GM12878 (cell line): ENCODE measurements around the gene CFAP58.

ENCODE experiments used
- CHD2 ChIP-seq: IDR thresholded peaks from 2 replicates; pipeline ENCODE4 v1.6.1; 2011; ENCODE audit warnings: low read depth, low read length, improper control_type of control experiment, borderline replicate concordance
- ESRRA ChIP-seq: IDR thresholded peaks from 2 replicates; pipeline ENCODE4 v1.6.1; 2012; ENCODE audit warnings: mild to moderate bottlenecking, low read length, improper control_type of control experiment
- HDAC2 ChIP-seq: fragments of 200-600 bp; sonication (generic); IDR thresholded peaks from 2 replicates; pipeline ENCODE4 v1.6.1; 2017
- JUND ChIP-seq: IDR thresholded peaks from 2 replicates; pipeline ENCODE4 v1.6.1; 2012; ENCODE audit warnings: low read depth, mild to moderate bottlenecking, low read length, improper control_type of control experiment, moderate library complexity
- MYC ChIP-seq: IDR thresholded peaks from 2 replicates; pipeline ENCODE4 v1.6.1; 2011; ENCODE audit warnings: mild to moderate bottlenecking, low read length, moderate library complexity, inconsistent platforms; ENCODE audit not compliant: insufficient read depth, insufficient replicate concordance, insufficient read length, severe bottlenecking
- NR2F1 ChIP-seq: fragments of 450-650 bp; conservative IDR thresholded peaks from 2 replicates; pipeline ENCODE4 v1.6.1; 2017; ENCODE audit warnings: mild to moderate bottlenecking
- POLR2A ChIP-seq: IDR thresholded peaks from 2 replicates; pipeline ENCODE4 v1.6.1; 2011; ENCODE audit warnings: low read depth, mild to moderate bottlenecking, low read length
- RELA ChIP-seq: fragments of 450-650 bp; IDR thresholded peaks from 2 replicates; pipeline ENCODE4 v1.8.0; 2014; ENCODE audit warnings: borderline replicate concordance; ENCODE audit not compliant: partially characterized antibody
- TF ChIP-seq, protein P1 (sequence below): IDR thresholded peaks from 2 replicates; pipeline ENCODE4 v1.6.1; 2011; ENCODE audit warnings: low read depth, low read length, improper control_type of control experiment, borderline replicate concordance
- TF ChIP-seq, protein P2 (sequence below), 3 experiments: IDR thresholded peaks in 2 of 3; conservative IDR thresholded peaks in 1 of 3; 2 replicates each; pipeline ENCODE4 v1.5.1; 2011; ENCODE audit warnings: low read depth in 3 of 3, low read length in 3 of 3, mild to moderate bottlenecking in 3 of 3, control low read depth in 2 of 3, moderate library complexity in 2 of 3, inconsistent platforms in 1 of 3, mixed read lengths in 1 of 3; ENCODE audit not compliant: control insufficient read depth in 2 of 3, insufficient read depth in 1 of 3; ENCODE audit errors: extremely low read depth in 1 of 3

DNA sequence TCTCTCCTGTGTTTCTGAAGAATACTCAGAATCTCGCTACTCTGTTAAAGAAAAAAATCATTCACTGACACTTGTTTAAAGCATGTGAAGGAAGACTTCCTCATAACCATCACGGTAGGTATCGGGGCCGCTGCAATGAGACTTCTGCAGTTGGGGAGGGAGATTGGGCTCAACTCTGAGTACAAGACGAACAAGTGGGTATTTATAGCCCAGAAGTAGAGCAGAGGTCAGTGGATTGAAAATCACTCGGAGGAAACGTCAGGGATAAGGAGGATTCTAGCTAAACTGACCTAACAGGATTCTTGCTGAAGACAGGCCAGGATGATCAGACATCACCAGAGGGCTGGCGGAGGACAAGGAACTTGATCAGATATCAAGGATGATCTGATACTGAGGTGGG, 48.7 kb upstream of the CFAP58 start:
- TF ChIP-seq, protein P1, sequence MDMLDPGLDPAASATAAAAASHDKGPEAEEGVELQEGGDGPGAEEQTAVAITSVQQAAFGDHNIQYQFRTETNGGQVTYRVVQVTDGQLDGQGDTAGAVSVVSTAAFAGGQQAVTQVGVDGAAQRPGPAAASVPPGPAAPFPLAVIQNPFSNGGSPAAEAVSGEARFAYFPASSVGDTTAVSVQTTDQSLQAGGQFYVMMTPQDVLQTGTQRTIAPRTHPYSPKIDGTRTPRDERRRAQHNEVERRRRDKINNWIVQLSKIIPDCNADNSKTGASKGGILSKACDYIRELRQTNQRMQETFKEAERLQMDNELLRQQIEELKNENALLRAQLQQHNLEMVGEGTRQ, result no peak
- TF ChIP-seq JUND, result no peak
- TF ChIP-seq CHD2, result no peak
- TF ChIP-seq HDAC2, result no peak
- TF ChIP-seq, protein P2, sequence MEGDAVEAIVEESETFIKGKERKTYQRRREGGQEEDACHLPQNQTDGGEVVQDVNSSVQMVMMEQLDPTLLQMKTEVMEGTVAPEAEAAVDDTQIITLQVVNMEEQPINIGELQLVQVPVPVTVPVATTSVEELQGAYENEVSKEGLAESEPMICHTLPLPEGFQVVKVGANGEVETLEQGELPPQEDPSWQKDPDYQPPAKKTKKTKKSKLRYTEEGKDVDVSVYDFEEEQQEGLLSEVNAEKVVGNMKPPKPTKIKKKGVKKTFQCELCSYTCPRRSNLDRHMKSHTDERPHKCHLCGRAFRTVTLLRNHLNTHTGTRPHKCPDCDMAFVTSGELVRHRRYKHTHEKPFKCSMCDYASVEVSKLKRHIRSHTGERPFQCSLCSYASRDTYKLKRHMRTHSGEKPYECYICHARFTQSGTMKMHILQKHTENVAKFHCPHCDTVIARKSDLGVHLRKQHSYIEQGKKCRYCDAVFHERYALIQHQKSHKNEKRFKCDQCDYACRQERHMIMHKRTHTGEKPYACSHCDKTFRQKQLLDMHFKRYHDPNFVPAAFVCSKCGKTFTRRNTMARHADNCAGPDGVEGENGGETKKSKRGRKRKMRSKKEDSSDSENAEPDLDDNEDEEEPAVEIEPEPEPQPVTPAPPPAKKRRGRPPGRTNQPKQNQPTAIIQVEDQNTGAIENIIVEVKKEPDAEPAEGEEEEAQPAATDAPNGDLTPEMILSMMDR (IDR thresholded peaks at IDR 0.05 in 2 of 3, conservative IDR thresholded peaks at IDR 0.05 in 1 of 3; ENCODE audit: control insufficient read depth in 2 of 3, extremely low read depth in 1 of 3, insufficient read depth in 1 of 3, low read depth in 3 of 3, low read length in 3 of 3), result no peak
- TF ChIP-seq ESRRA, result no peak
- TF ChIP-seq POLR2A, result no peak
- no peak for TF ChIP-seq NR2F1
- no peak for TF ChIP-seq MYC
- no peak for TF ChIP-seq RELA
